ENCODE data around the gene ZDHHC14. TPM values are rescaled to one million over a fixed set of nuclear protein-coding genes. Genes with fewer than 3 reads are reported as not detected.

ZDHHC14 gene
- total RNA-seq, 1 experiment from 2014 or later = 3.2 TPM

- DNase-seq (ENCODE audit: low spot score) = no peak
- no peaks in the 10 kb centered on the region for H3K36me3 ChIP-seq (ENCODE audit: insufficient read depth, low read length, poor library complexity, severe bottlenecking)
- H3K9me3 ChIP-seq (ENCODE audit: low read depth, low read length, poor library complexity, severe bottlenecking) = no peaks in the 10 kb centered on the region
- H3K4me1 ChIP-seq (ENCODE audit: insufficient read depth, low read length, poor library complexity, severe bottlenecking) = no peaks in the 10 kb centered on the region
- intact Hi-C loops (cut with micrococcal nuclease; ENCODE audit: unreplicated experiment) = no loop called here
- no TSS peak for BruUV-seq (replicated peaks)
- ChIA-PET CTCF (interaction anchor here (0.7 kb wide), 1 partner anchor 301 kb away, joined by 3 read pairs; no protein-coding TSS in a partner anchor), POLR2A (ENCODE audit: low non-redundant PET) (no interaction called here)
- no peak overlapping the region for H3K27ac ChIP-seq (ENCODE audit: low read depth, low read length, poor library complexity, severe bottlenecking)
- H3K27me3 ChIP-seq (replicated peaks; ENCODE audit: insufficient read depth, low read depth, low read length, poor library complexity) = no peaks in the 10 kb centered on the region
- TF ChIP-seq CTCF (conservative IDR thresholded peaks at IDR 0.05; ENCODE audit: low read depth, low read length) (no peak), EZH2 (IDR thresholded peaks at IDR 0.05; ENCODE audit: borderline replicate concordance, low read depth, low read length, poor library complexity, severe bottlenecking) (no peak)
- no peak overlapping the region for H3K4me3 ChIP-seq (ENCODE audit: low read depth, low read length, poor library complexity, severe bottlenecking)
Observed at GRCh38 chr6:157615951-157616350, 235.0 kb downstream of the ZDHHC14 start.

- intact Hi-C loops (cut with micrococcal nuclease; ENCODE audit: unreplicated experiment) = no loop called here
- POLR2A ChIA-PET (ENCODE audit: low non-redundant PET) = no interaction called here
- CTCF ChIA-PET = no interaction called here
- no TSS peak for BruUV-seq (replicated peaks)
- Histone ChIP-seq H3K4me1 (ENCODE audit: insufficient read depth, low read length, poor library complexity, severe bottlenecking) (no peaks in the 10 kb centered on the region), H3K4me3 (ENCODE audit: low read depth, low read length, poor library complexity, severe bottlenecking) (no peak overlapping the region), H3K9me3 (ENCODE audit: low read depth, low read length, poor library complexity, severe bottlenecking) (no peaks in the 10 kb centered on the region), H3K27ac (ENCODE audit: low read depth, low read length, poor library complexity, severe bottlenecking) (no peak overlapping the region), H3K36me3 (ENCODE audit: insufficient read depth, low read length, poor library complexity, severe bottlenecking) (no peaks in the 10 kb centered on the region), H3K27me3 (replicated peaks; ENCODE audit: insufficient read depth, low read depth, low read length, poor library complexity) (no peaks in the 10 kb centered on the region)
- TF ChIP-seq EZH2 (IDR thresholded peaks at IDR 0.05; ENCODE audit: borderline replicate concordance, low read depth, low read length, poor library complexity, severe bottlenecking) = no peak
- TF ChIP-seq CTCF (conservative IDR thresholded peaks at IDR 0.05; ENCODE audit: low read depth, low read length) = no peak
- DNase-seq (ENCODE audit: low spot score) = no peak
Observed at GRCh38 chr6:157620944-157621343, 240.0 kb downstream of the ZDHHC14 start.

DNA sequence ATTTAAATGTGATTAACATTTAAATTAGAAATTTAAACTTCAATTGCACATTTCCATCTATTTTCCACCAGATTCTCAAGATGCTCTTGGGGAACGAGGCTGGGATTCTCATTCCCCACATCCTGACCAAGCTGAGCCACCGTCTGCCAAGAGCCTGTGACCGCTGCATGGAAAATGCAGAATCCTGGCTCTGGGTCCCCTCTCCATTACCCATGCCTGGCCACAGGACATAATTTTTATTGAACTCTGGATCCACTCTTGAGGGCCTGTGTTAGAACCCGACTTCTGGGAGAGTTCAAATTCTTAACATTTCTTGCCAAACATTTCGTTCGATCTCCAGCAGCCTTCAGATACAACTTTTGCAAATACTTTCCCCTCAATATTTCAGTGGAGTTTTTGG is 240.4 kb downstream of the ZDHHC14 start:
- intact Hi-C loops (cut with micrococcal nuclease; ENCODE audit: unreplicated experiment) = no loop called here
- Histone ChIP-seq H3K36me3 (ENCODE audit: insufficient read depth, low read length, poor library complexity, severe bottlenecking) (no peaks in the 10 kb centered on the region), H3K9me3 (ENCODE audit: low read depth, low read length, poor library complexity, severe bottlenecking) (no peaks in the 10 kb centered on the region), H3K4me1 (ENCODE audit: insufficient read depth, low read length, poor library complexity, severe bottlenecking) (no peaks in the 10 kb centered on the region), H3K27ac (ENCODE audit: low read depth, low read length, poor library complexity, severe bottlenecking) (no peak overlapping the region), H3K27me3 (replicated peaks; ENCODE audit: insufficient read depth, low read depth, low read length, poor library complexity) (no peaks in the 10 kb centered on the region), H3K4me3 (ENCODE audit: low read depth, low read length, poor library complexity, severe bottlenecking) (no peak overlapping the region)
- BruUV-seq (replicated peaks) = no TSS peak
- DNase-seq (ENCODE audit: low spot score) = no peak
- no peak for TF ChIP-seq EZH2 (IDR thresholded peaks at IDR 0.05; ENCODE audit: borderline replicate concordance, low read depth, low read length, poor library complexity, severe bottlenecking)
- TF ChIP-seq CTCF (conservative IDR thresholded peaks at IDR 0.05; ENCODE audit: low read depth, low read length) = no peak
- CTCF ChIA-PET = no interaction called here
- POLR2A ChIA-PET (ENCODE audit: low non-redundant PET) = no interaction called here

Data from A673 (cell line).